ENCODE measurements around the gene OLFM3.

The OLFM3 gene

GRCh38 chr1:101996825-101997465 is at the start of gene OLFM3:
Gene OLFM3 (minus strand): TSS chr1:101996926.
- DNase-seq: peak; percentile 74

GRCh38 chr1:102045752-102046151 is 49.0 kb upstream of the OLFM3 start:
- no peak for DNase-seq

GRCh38 chr1:102032534-102032933 is 35.8 kb upstream of the OLFM3 start:
- DNase-seq: no peak

GRCh38 chr1:102019530-102019929 is 22.8 kb upstream of the OLFM3 start:
- no peak for DNase-seq

- no peak for DNase-seq
Measured at GRCh38 chr1:102015728-102016127, 19.0 kb upstream of the OLFM3 start.

GRCh38 chr1:102002057-102002456 is 5.3 kb upstream of the OLFM3 start:
- no peak for DNase-seq

GRCh38 chr1:101995984-101996745 is 561 bp downstream of the OLFM3 start:
- DNase-seq: peak; percentile 14

GRCh38 chr1:101993710-101994109 is 3.0 kb downstream of the OLFM3 start:
- peak; percentile 53 for DNase-seq

- DNase-seq: peak; percentile 64
Measured at GRCh38 chr1:101992821-101993575, 3.7 kb downstream of the OLFM3 start.

GRCh38 chr1:101980974-101981373 is 15.8 kb downstream of the OLFM3 start:
- DNase-seq: no peak

- DNase-seq: no peak
Measured at GRCh38 chr1:101977266-101977665, 19.5 kb downstream of the OLFM3 start.

GRCh38 chr1:101976161-101976560 is 20.6 kb downstream of the OLFM3 start:
- DNase-seq: no peak

GRCh38 chr1:101975371-101975770 is 21.4 kb downstream of the OLFM3 start:
- DNase-seq: no peak

GRCh38 chr1:101974599-101975274 is 22.0 kb downstream of the OLFM3 start:
- DNase-seq: no peak

GRCh38 chr1:101971304-101971703 is 25.4 kb downstream of the OLFM3 start:
- peak; percentile 61 for DNase-seq

GRCh38 chr1:101967871-101968270 is 28.9 kb downstream of the OLFM3 start:
- no peak for DNase-seq

- DNase-seq: no peak
Measured at GRCh38 chr1:101965341-101965740, 31.4 kb downstream of the OLFM3 start.

GRCh38 chr1:101964708-101965107 is 32.0 kb downstream of the OLFM3 start:
- DNase-seq: peak; percentile 59

GRCh38 chr1:101960142-101960541 is 36.6 kb downstream of the OLFM3 start:
- no peak for DNase-seq

GRCh38 chr1:101959456-101959855 is 37.3 kb downstream of the OLFM3 start:
- DNase-seq: no peak

- no peak for DNase-seq
Measured at GRCh38 chr1:101957771-101958170, 39.0 kb downstream of the OLFM3 start.

GRCh38 chr1:101953623-101954022 is 43.1 kb downstream of the OLFM3 start:
- DNase-seq: no peak

GRCh38 chr1:101945884-101946283 is 50.8 kb downstream of the OLFM3 start:
- no peak for DNase-seq

Data from hematopoietic multipotent progenitor cell treated with erythropoietin and hydrocortisone succinate and interleukin-3 and kit ligand, for 4 days (in vitro differentiated cells).